Hematopoietic multipotent progenitor cell (in vitro differentiated cells): ENCODE data around the gene TAX1BP1. TPM values are rescaled to one million over a fixed set of nuclear protein-coding genes. Genes with fewer than 3 reads are reported as not detected.

Experiments used
- DNase-seq, 3 donors: peaks; one replicate each; pipeline ENCODE4 v3.0.0-alpha.2; 2011 to 2015; ENCODE audit warnings: low read depth in 2 of 3, low spot score in 2 of 3
- total RNA-seq: library from RNA; depleted of rRNA; stranded (reverse); fragments of >200 nt; gene quantifications from one replicate; pipeline ENCODE4 v1.2.3, GENCODE V29; 2012

The TAX1BP1 gene
- total RNA-seq: 52.5 TPM

DNA sequence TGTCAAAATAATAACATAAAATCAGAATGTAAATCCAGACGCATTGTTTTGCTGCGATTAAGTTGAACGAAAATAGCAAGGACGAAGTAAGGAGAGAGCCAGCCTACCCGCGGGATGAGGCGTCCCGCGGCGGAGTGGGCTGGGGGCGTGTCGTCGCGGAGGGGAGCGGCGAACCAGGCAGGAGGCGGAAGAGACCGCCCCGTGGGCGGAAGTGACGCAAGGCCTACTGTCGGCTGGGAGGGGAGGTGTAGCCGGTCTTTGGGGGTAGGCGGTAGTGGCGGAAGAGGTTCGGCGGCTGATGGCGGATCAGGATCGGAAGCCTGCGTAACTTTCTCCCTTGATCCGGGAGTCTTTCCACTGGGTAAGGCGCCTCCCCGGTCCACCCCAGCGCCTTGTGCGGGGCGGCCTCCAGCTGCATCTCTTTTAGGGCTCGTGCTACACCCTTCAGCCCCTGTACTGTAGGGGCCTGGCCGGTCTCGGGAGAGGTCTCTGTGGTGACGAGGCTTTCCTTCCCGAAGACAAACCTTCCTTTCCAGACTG is at the start of gene TAX1BP1:
Gene TAX1BP1 (plus strand): TSS at position 254 of the 540 bp plus-strand sequence. CDS start 8,363 bp downstream, outside the sequence.
- DNase-seq: peak; percentile 81 to 96 (median 94)

DNA sequence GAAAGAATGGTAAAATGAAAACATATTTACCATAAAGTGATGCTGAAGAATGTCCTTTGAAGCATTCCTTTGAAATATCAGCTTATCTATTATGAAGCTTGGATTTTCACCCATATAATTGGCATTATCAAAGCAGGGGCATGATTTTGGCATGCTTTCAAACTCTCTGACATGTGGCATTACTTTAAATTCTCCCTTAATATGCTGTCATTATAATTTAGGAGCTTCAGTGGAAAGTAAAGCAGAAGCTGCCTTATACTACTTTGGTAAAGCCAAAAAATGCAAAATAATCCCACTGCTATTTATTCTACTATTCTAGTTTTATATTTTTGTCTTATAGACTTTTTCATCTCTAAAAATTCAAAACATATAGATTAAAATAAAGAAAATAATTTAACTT is 49.3 kb upstream of the TAX1BP1 start:
- DNase-seq: no peak

DNA sequence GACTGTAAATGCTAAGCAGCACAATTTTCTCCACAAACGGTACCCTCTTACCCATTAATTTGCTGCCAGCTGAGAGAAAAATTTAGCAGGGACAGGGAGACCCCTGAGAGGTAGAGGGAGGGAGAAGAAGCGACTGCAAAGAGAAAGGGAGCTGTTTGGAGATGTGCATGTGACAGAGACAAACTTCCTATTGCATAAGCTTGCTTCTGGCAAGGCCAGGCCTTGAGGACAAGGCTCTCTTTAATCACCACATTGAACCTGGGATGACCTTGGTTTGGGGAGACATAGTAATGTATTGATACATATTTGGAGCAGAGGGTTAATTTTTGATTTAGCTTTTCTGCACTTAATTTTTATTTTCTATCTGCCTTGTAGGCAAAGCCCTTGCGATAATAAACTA is 46.2 kb upstream of the TAX1BP1 start:
- no peak for DNase-seq

DNA sequence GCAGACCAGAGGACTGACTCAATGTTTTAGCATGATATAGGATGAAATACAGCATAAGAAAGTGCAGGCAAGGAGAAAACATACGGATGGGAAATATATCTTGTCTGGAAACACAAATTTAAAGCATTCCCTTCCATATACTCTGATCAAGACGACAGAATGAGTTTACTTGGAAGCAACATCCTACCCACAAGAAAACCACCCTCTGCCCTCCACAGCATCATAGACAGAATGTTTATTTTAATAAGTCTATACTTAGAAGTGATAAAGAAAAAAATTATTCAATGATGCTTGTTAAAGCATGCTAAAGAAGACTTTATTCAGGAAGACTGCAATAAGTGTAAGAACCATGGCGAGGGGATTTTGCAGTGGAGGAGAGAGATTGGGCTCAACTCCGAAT is 44.9 kb upstream of the TAX1BP1 start:
- no peak for DNase-seq

DNA sequence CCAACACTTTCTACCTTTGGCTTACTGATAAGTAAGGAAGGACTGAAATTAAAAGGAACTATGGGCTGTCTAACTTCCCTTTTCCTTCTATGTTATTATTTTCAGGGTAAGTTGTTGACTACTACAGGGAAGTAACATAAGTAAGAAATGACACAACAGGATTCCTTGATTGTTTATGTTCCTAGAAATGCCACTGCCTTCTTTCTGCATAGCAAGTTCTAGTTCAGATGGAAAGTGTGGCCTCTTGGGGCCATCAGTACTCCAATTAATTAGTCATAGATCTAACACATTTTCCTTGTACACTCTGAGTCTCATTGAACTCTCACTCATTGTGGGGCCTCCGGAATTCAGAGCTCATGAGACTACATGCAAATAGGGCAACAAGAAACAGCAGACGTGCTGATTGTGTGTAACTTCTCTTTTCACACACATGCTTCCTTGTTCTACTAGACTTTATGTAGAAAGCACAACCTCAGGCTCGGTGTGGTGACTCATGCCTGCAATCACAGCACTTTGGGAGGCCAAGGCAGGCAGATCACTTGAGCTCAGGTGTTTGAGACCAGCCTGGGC is 42.0 kb upstream of the TAX1BP1 start:
- peak in 2 of 3 donors; percentile 19 to 44 for DNase-seq

DNA sequence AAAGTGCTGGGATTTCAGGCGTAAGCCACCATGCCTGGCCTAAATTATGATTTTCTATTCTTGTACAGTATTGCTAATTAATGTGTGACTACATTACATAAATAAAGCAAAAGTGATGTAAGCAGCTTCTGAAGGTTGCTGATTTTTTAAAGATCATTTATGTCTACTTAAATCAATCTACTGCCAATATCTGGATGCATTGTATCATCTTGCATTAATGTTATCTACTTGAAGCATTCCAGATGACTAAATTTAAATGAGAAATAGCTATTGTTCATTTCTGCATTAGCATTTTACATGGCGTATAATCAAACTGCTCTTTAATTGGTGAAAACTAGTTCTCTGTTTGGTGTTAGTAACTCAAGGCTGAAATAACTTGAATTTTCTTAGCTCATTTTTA is 40.2 kb upstream of the TAX1BP1 start:
- DNase-seq: no peak

DNA sequence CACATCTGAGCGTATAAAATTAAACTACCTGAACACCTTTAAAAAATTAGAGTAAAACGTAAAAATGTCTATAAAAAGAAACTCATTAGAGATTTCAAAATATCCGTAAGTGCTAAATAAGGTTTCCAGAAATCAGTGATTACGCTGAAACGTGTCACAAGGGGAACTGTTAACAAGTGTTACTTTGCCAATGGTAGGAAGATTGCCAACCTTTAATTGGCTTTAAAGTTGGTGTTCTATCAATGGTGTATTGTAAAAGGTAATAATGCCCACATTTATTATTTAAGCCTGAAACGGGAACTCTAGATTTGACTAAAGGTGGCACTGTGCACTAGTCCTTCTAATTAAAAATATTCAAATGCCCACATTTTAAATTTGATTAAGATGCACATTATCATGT is 39.5 kb upstream of the TAX1BP1 start:
- DNase-seq: no peak

DNA sequence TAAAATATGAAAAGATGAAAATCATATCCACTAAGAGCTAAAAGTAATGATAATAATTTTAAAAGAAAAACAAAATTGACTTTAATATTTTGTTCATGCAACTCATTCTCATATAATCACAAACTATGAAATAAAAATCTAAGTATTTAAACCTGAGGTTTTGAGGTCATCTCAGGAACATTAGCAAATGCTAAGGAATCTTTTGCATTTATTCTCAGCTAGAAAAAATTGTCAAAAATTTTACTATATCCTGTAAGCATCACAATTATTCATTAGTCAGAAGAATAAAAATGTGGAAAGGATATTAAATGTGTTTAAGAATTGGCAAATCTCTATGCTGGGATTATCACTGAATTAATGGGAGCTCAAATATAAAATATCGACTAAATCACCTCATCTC is 36.8 kb upstream of the TAX1BP1 start:
- no peak for DNase-seq

DNA sequence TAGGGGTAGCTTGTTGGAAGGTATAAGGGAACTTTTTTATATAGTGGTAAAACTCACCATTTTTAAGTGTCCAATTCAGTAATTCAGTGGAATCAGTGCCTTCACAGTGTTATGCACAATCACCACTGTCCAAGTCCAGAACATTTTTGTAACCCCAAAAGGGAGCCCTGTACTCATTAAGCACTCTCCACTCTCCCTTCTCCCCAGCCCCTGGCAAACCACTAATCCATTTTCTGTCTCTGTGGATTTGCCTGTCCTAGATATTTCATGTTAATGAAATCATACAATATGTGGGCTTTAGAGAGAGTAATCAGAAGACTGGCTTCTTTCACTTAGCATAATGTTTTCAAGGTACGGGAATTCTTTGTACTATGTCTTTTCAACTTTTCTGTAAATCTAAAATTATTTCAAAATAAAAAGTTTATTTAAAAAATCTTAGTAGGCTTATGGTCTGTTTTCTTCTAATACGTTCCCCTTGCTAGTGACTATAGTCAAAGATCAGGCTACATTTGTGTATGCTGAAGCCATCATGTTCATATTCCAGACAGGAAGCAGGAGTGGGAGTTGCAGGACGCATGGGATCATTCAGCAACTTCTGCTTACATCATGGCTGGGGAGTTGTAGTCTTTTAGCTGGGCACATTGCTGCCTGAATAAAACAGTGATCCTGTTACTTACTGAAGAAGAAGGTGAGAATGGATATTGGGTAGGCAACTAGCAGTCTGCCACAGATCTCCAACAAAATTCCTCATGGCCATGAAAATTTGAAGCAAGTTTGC is 35.4 kb upstream of the TAX1BP1 start:
- DNase-seq: no peak

DNA sequence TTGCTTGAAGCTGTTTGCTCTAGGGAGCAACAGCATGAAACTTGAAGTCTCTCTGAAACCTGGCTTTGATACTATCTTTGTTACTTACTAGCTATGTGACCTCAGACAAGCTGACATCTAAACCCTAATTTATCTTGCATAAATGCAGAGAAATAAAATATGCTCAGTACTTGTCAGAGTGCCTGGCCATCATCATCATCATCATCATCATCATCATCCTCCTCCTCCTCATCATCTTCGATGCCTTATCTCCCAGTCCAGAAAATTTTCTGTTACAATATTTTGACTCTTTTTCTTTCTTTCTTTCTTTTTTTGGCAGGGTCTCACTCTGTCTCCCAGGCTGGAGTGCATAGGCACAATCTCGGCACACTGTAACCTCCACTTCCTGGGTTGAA is 34.8 kb upstream of the TAX1BP1 start:
- no peak for DNase-seq

DNA sequence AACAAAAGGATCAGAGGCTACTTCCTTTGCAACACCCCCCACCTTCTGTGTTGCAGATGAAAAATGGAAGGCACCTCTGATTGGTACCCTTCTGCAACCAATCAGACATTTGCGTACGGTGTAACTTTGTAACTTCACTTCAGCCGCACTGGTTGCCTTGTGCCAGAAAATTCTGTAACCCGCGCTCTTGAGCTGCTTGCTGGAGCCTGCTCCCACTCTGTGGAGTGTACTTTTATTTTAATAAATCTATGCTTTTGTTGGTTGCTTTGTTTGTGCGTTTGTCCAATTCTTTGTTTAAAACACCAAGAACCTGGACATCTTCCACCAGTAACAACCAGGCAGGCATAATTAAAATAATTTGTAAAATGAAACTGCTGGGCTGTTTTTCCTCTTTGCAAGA is 31.5 kb upstream of the TAX1BP1 start:
- no peak for DNase-seq

DNA sequence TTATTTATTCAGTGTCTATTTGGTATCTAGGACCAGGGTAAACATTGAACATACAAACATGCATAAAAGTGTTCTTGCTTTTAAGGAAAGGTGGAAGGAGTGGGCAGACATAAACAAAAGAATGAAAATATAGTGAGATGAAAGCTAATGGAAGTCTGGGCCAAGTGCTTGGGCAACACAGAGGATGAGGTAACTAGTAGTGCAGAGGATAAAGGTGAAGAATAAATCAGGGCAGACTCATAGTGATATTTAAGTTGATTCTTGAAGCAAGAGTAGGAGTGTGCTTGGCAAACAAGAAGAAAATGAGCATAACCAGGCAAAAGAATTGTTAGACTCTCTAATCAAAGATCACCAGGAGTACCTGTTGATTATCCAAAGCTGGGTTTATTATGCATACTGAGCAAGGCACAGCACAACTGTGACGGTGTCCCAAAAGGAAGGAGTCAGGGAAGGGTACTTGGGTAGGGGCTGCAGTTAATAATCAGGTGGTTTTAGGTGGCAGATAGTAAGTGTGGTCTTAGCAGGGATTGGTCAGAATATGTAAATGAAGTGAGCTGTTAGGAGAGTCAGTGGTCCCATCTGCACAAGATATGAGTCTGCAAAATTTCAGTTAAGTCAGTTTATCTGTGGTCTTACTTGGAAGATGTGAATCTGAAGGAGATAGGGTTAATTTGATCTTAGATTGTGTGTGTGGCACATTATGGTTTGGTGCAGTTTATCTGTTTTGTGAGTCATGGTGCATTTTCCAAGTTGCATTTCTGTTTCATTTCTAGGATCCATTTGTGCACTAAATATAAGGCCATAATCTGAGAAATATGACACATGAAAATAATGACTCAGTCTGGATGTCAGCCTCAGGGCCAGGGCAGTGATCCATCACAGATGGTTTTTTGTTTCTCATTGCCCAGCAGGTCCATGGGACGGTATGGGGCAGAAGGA is 30.6 kb upstream of the TAX1BP1 start:
- DNase-seq: no peak

DNA sequence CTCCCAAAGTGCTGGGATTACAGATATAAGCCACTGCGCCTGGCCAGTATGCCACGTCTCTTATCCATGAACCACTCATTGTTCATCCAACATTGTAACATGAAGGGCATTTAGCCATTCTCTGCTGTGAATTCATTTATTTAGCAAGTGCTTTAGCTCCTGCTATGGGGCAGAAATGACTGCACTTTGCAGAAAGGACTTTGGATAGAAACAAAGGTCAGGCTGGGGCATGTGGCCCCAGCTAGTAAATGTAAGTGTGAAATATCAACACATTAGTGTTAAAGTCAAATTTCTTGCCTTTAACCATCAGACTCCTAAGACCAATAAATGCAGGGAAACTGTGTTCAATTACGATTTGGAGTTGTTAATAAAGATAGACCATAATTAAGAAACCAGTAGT is 27.7 kb upstream of the TAX1BP1 start:
- no peak for DNase-seq

DNA sequence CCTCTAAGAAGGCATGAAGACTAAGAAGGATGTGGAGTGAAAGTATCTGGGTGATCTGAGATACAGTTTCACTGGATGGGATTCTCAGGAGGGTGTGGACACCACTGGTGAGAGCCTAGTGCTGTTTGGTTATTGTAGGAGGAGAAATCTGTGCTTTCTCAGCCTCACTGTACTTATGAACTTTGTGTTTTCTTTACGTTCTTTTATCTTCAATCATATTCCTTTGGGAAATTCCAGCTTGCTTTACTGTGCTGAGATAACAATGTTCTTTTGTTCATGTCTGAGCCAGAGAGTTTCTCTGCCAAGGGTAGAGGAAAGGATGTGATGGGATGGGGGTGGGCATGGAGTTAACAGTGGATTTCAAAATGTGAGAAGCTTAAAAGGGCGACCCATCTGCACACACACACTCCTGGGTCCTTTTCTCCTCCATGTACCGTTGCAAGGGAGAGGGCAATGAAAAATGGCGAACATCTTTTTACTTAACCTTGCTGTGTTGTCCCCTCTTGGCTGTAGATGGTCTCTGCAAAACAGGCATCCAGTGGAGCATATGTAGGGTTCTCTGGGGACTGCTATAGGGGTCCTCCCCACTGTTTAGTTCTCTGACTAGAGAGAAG is 25.0 kb upstream of the TAX1BP1 start:
- DNase-seq: no peak

DNA sequence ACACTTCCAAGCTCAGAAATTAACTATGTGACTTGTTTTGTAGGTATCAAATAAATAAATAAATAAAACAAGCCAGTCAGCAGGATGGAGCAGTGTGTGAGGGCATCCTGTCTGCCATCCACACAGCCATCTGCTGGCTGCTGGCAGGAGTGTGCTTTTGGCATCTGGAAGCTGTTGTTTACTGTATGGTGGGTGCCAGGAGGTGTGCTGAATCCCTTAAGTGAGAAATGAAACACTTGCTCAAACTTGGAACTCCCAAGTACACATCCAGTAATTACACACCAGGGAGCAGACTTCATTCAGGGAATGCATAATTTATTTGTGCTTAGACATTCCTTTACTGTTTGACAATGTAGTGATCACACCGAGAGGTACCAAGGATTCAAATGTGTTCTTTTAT is 16.9 kb upstream of the TAX1BP1 start:
- peak in 2 of 3 donors; percentile 16 to 26 for DNase-seq

DNA sequence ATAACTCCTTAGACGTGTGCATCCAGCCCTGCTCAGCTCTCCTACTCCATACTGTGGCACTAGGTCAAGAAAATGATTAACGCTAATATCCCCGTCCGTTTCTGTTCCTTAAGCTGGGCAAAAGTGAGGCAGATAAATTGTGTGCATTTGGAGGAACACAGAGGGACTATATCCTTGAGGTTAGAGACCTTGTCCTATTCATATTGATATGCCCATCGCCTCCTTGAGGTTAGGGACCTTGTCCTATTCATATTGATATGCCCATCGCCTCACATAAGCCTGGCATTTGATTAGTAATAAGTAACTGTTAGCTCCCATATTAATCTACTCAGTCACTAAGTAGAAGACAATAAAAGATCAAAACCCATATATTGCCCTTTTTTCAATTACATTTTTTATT is 12.9 kb upstream of the TAX1BP1 start:
- DNase-seq: no peak

DNA sequence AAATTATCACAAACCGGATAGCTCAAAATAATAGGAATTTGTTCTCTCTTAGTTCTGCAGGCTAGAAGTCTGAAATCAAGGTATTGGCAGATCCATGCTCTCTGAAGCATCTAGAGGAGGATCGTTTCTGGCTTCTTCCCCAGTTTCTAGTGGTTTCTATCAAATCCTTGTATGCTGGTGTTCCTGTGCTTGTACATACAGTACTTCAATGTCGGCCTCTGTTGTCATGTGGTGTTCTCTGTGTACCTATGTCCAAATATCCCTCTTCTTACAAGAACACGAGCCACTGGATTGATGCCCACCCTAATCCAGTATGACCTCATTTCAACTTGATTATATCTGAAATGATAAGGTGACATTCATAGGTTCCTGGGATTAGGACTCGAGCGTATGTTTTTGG is 9.8 kb upstream of the TAX1BP1 start:
- no peak for DNase-seq

DNA sequence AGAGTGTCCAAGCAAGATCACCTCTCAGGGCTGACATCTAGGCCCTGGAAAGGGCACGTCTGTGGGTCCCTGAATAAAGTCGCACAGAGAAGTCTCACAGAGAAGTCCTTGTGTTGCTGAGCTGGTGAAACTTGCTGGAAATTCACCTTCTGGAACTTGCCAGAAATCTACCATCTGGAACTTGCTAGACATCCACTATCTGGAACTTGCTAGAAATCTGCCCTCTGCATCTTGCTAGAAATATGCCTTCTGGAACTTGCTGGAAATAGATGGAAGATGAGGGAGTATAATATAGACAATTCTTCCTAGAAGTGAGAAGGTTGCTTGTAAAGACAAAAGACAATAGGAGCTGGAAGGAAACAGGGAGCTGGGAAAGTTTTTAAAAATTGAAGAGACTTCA is 5.4 kb upstream of the TAX1BP1 start:
- no peak for DNase-seq

DNA sequence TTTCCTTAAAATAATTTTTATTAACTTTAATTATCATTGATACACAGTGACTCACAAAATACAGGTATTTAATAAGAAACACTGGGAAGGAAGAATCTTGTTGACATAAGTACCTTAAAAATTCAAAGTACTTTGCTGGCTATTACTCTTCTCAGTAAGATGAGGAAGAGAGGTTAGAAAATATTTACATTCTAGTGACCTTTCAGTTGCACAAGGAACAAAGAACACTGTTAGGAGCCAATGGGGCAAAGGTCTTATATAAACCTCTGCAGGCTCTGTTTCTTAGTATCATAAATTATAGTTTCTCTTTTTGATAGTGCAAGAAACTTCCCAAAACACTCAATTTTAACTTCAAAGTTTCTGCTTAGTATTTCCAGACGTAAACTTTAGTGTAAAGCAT is 4.8 kb upstream of the TAX1BP1 start:
- DNase-seq: no peak

DNA sequence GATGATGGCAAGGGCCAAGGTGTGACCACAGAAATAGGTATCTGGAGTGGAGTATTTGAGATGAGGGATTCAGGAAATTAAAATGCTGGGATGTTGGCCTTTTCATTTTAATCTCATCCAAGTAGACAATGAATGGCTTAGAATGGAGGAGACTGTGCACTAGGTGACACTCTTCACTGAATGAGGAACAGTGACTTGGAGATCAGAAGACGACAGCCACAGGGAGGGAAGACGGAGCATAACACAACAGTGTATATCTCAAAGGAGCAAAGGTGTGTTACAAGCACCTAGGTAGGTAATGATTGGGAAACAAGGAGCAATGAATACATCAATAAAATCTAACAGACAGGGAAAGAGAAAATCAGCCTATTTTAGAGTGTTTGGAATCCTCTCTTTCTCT is 4.1 kb upstream of the TAX1BP1 start:
- DNase-seq: no peak

DNA sequence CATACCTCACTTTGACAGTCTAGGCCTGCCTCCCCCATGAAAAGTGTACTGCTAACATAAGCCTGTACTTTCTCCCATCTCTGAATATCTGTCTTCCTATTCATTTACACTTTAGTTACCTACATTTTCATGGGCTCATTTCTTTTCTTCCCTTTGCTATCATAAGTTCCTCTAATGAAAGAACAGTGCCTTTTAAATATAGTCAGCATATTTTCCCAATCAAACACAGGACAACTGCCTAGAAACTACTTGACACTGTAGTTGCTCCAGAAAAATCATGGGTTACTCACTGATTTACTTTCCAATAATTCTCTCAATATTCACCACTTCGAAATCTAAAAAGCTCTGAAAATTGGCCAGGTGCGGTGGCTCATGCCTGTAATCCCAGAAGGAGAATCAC is 2.8 kb upstream of the TAX1BP1 start:
- no peak for DNase-seq
